GM12801 (cell line): Measurements from ENCODE around the gene MTRF1L.

ENCODE experiments used
- CTCF ChIP-seq: IDR thresholded peaks from one replicate; pipeline ENCODE4 v1.5.1; 2011; ENCODE audit warnings: control low read depth; ENCODE audit not compliant: insufficient read length; ENCODE audit errors: extremely low read depth

Gene MTRF1L

GRCh38 chr6:152946484-152946883 is 56.0 kb downstream of the MTRF1L start:
- no peak for TF ChIP-seq CTCF

GRCh38 chr6:152943260-152943897 is 59.1 kb downstream of the MTRF1L start:
- TF ChIP-seq CTCF = no peak

GRCh38 chr6:152942319-152942869 is 60.1 kb downstream of the MTRF1L start:
- no peak for TF ChIP-seq CTCF

GRCh38 chr6:152941746-152942145 is 60.8 kb downstream of the MTRF1L start:
- TF ChIP-seq CTCF = no peak
